Keratinocyte (primary cell): Measurements from ENCODE around the gene ATP2C1. TPM values are rescaled to one million over a fixed set of nuclear protein-coding genes. Genes with fewer than 3 reads are reported as not detected.
"Not testable (repeated sequence)": the region's sequence is repeated elsewhere in the genome, so short reads cannot be mapped to it uniquely, and the experiment has no call there.

Experiments used
- DNase-seq: peaks from one replicate; pipeline ENCODE4 v3.0.0-alpha.2; 2011; ENCODE audit warnings: low read depth, missing footprints, low spot score
- FAIRE-seq: peaks from 2 replicates; lab custom pipeline; 2011; peaks lifted over from hg19 to GRCh38; lab: Jason Lieb, UNC
- H2AFZ ChIP-seq: 2 replicates; pipeline ENCODE4 v1.6.0; 2012; ENCODE audit warnings: low read length, control low read depth, inconsistent platforms; ENCODE audit not compliant: control insufficient read depth
- H3K27ac ChIP-seq: 2 replicates; pipeline ENCODE4 v1.5.1; 2011; ENCODE audit warnings: low read length; ENCODE audit not compliant: control insufficient read depth, insufficient read depth
- H3K27me3 ChIP-seq: 3 replicates; pipeline ENCODE4 v1.6.0; 2011; ENCODE audit warnings: low read length; ENCODE audit not compliant: control insufficient read depth, insufficient read depth; ENCODE audit errors: extremely low read depth
- H3K36me3 ChIP-seq, 2 experiments: 2 replicates in 1 of 2; 3 replicates in 1 of 2; pipeline ENCODE4 v1.5.1; 2011; ENCODE audit warnings: low read length in 2 of 2, mild to moderate bottlenecking in 1 of 2; ENCODE audit not compliant: control insufficient read depth in 2 of 2, insufficient read depth in 2 of 2; ENCODE audit errors: extremely low read depth in 1 of 2
- H3K4me1 ChIP-seq: 3 replicates; pipeline ENCODE4 v1.5.1; 2011; ENCODE audit warnings: low read length; ENCODE audit not compliant: control insufficient read depth, insufficient read depth; ENCODE audit errors: extremely low read depth
- H3K4me2 ChIP-seq: 3 replicates; pipeline ENCODE4 v1.6.0; 2011; ENCODE audit warnings: low read depth, low read length; ENCODE audit not compliant: control insufficient read depth, insufficient read depth; ENCODE audit errors: extremely low read depth
- H3K4me3 ChIP-seq, 3 experiments: fragments of 200-600 bp in 1 of 3; sonication (generic) in 1 of 3; 2 replicates in 2 of 3; 3 replicates in 1 of 3; pipeline ENCODE4 v1.5.1; 2011 to 2016; ENCODE audit warnings: low read length in 3 of 3, mild to moderate bottlenecking in 3 of 3, control low read depth in 2 of 3, inconsistent platforms in 1 of 3, low read depth in 1 of 3, mixed read lengths in 1 of 3, mixed run types in 1 of 3, moderate library complexity in 1 of 3; ENCODE audit not compliant: control insufficient read depth in 2 of 3, insufficient read depth in 2 of 3; ENCODE audit errors: extremely low read depth in 1 of 3
- H3K79me2 ChIP-seq: 2 replicates; pipeline ENCODE4 v1.6.0; 2012; ENCODE audit warnings: low read length; ENCODE audit not compliant: control insufficient read depth, insufficient read depth
- H3K9ac ChIP-seq: 3 replicates; pipeline ENCODE4 v1.6.0; 2011; ENCODE audit warnings: low read length; ENCODE audit not compliant: control insufficient read depth, insufficient read depth; ENCODE audit errors: extremely low read depth
- H3K9me1 ChIP-seq: 3 replicates; pipeline ENCODE4 v1.6.0; 2011; ENCODE audit warnings: low read length; ENCODE audit not compliant: control insufficient read depth, insufficient read depth; ENCODE audit errors: extremely low read depth
- H3K9me3 ChIP-seq: 2 replicates; pipeline ENCODE4 v1.5.1; 2012; ENCODE audit warnings: low read depth, low read length; ENCODE audit not compliant: control insufficient read depth
- H4K20me1 ChIP-seq: 3 replicates; pipeline ENCODE4 v1.6.0; 2011; ENCODE audit warnings: low read length; ENCODE audit not compliant: control insufficient read depth, insufficient read depth; ENCODE audit errors: extremely low read depth
- CTCF ChIP-seq, 3 experiments: IDR thresholded peaks in 1 of 3; conservative IDR thresholded peaks in 1 of 3; optimal IDR thresholded peaks in 1 of 3; 2 replicates in 2 of 3; 3 replicates in 1 of 3; pipeline versions ENCODE3 to v1.5.1; 2011; ENCODE audit warnings: low read length in 3 of 3, mild to moderate bottlenecking in 3 of 3, moderate library complexity in 2 of 3, control low read depth in 1 of 3, inconsistent platforms in 1 of 3; ENCODE audit not compliant: insufficient read depth in 2 of 3; ENCODE audit errors: extremely low read depth in 1 of 3
- EZH2 ChIP-seq: IDR thresholded peaks from one replicate; pipeline ENCODE4 v1.6.1; 2012; ENCODE audit warnings: inconsistent platforms, mild to moderate bottlenecking, low read length, moderate library complexity
- dilution Hi-C: fragments of 300-500 bp; cut with MboI; formaldehyde crosslinking; loops from one replicate; pipeline ENCODE4 v1.7.0; 2020; ENCODE audit warnings: low sequenced_read_pairs; ENCODE audit not compliant: extremely low pct_ligation_motif_present
- polyA plus RNA-seq, 5 experiments: library from polyadenylated mRNA; depleted of rRNA in 3 of 5; stranded (reverse) in 3 of 5; stranded (forward) in 1 of 5; unstranded in 1 of 5; fragments of >200 nt; gene quantifications; 1 replicate in 1 of 5; 2 replicates in 3 of 5; 3 replicates in 1 of 5; pipeline versions ENCODE4 v1.2.1 to v1.2.3, GENCODE V29; 2011 to 2012; ENCODE audit warnings: missing spikeins in 2 of 5, low read depth in 1 of 5, low replicate concordance in 1 of 5

Gene ATP2C1
- polyA plus RNA-seq, 1 donor (not counting 4 experiments of a cell fraction or from before 2014, with no cell fraction given) = 141 TPM

DNA sequence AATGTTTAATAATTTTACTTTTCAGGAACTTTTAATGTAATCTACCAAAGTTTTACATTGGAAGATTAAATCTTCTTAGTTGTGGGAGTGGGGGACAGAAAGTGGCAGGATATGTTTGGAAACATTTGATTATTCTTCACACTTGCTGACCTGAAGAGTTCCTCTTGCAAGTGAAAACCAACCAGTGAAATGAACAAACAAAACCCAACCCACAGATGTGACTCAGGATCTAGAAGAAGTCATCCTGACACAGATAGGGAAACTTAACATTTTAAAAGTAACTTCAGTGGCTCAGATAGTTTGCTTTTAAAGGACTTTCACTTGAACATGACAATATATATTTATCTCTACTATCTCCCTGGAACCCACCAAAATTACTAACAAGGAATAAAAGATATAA is 77.3 kb downstream of the ATP2C1 start:
- H3K9ac ChIP-seq = no peak overlapping the region
- H3K27me3 ChIP-seq = no peaks in the 10 kb centered on the region
- no peaks in the 10 kb centered on the region for H3K9me3 ChIP-seq
- no peak overlapping the region for H3K4me2 ChIP-seq
- DNase-seq = no peak
- no peak overlapping the region for H3K4me3 ChIP-seq
- dilution Hi-C loops = no loop called here
- no peaks in the 10 kb centered on the region for H3K9me1 ChIP-seq
- H3K4me1 ChIP-seq = peaks cover 21% of the 10 kb centered on the region
- no peak overlapping the region for H3K27ac ChIP-seq
- H3K79me2 ChIP-seq = no peaks in the 10 kb centered on the region
- H3K36me3 ChIP-seq = peaks cover 4 to 8% of the 10 kb centered on the region in 2 experiments
- no peak for TF ChIP-seq EZH2
- TF ChIP-seq CTCF (optimal IDR thresholded peaks at IDR 0.05 in 1 of 3, IDR thresholded peaks at IDR 0.05 in 1 of 3, conservative IDR thresholded peaks at IDR 0.05 in 1 of 3; ENCODE audit: extremely low read depth in 1 of 3, insufficient read depth in 2 of 3, low read length in 3 of 3) = no peak
- H2AFZ ChIP-seq = no peak overlapping the region
- FAIRE-seq = no peak
- H4K20me1 ChIP-seq = no peaks in the 10 kb centered on the region

DNA sequence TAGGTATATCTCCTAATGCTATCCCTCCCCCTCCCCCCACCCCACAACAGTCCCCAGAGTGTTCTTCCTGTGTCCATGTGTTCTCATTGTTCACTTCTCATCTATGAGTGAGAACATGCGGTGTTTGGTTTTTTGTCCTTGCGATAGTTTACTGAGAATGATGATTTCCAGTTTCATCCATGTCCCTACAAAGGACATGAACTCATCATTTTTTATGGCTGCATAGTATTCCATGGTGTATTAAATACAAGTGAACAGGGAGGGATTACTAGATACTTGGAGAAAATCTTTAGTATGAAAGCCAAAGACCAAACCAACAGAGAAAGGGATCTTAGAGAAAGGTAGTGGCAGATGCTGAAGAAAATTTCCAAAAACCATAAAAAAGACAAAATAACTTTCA is 78.7 kb downstream of the ATP2C1 start:
- H4K20me1 ChIP-seq, H3K9me3 ChIP-seq, H2AFZ ChIP-seq, H3K27me3 ChIP-seq, FAIRE-seq, H3K4me2 ChIP-seq, H3K9ac ChIP-seq, H3K79me2 ChIP-seq, H3K9me1 ChIP-seq, dilution Hi-C loops, DNase-seq, H3K27ac ChIP-seq, H3K4me3 ChIP-seq, H3K36me3 ChIP-seq: not testable (repeated sequence)
- H3K4me1 ChIP-seq = peaks cover 21% of the 10 kb centered on the region

- H3K27ac ChIP-seq = no peak overlapping the region
- H3K27me3 ChIP-seq = no peaks in the 10 kb centered on the region
- H3K79me2 ChIP-seq = no peaks in the 10 kb centered on the region
- no peaks in the 10 kb centered on the region for H3K9me1 ChIP-seq
- no peaks in the 10 kb centered on the region for H4K20me1 ChIP-seq
- peaks cover 7 to 11% of the 10 kb centered on the region in 2 experiments for H3K36me3 ChIP-seq
- H2AFZ ChIP-seq = no peak overlapping the region
- no peak overlapping the region for H3K4me2 ChIP-seq
- DNase-seq (no peak), FAIRE-seq (no peak)
- TF ChIP-seq CTCF (optimal IDR thresholded peaks at IDR 0.05 in 1 of 3, IDR thresholded peaks at IDR 0.05 in 1 of 3, conservative IDR thresholded peaks at IDR 0.05 in 1 of 3; ENCODE audit: extremely low read depth in 1 of 3, insufficient read depth in 2 of 3, low read length in 3 of 3) (no peak), EZH2 (no peak)
- H3K4me3 ChIP-seq = no peak overlapping the region
- H3K4me1 ChIP-seq = peaks cover 21% of the 10 kb centered on the region
- H3K9ac ChIP-seq = no peak overlapping the region
- H3K9me3 ChIP-seq = no peaks in the 10 kb centered on the region
- dilution Hi-C loops = no loop called here
These were observed 79.5 kb downstream of the ATP2C1 start for GRCh38 chr3:130973406-130973805.
